Endothelial cell of umbilical vein (primary cell): ENCODE results near the gene FILIP1. TPM values are rescaled to one million over a fixed set of nuclear protein-coding genes. Genes with fewer than 3 reads are reported as not detected.

Experiments used
- BruUV-seq: library from RNA; stranded (reverse); fragments of 400-500 nt; replicated peaks from 2 replicates; lab custom pipeline; 2021; lab: Mats Ljungman, UMichigan
- CTCF ChIA-PET: fragments of 300-600, 350-600 bp; sonication (Branson Sonifier 250); formaldehyde crosslinking; loops from one replicate; lab custom pipeline; 2021; ENCODE audit warnings: antibody characterized with exemption, inconsistent platforms; lab: Charles Lee
- POLR2A ChIA-PET: fragments of 300-600, 350-600 bp; sonication (Branson Sonifier 250); formaldehyde crosslinking; loops from one replicate; lab custom pipeline; 2021; ENCODE audit warnings: antibody characterized with exemption, inconsistent platforms; lab: Charles Lee
- DNase-seq: peaks from one replicate; pipeline ENCODE4 v3.0.0-alpha.2; 2011; ENCODE audit warnings: low read depth, low spot score
- FAIRE-seq: peaks from 2 replicates; lab custom pipeline; 2011; peaks lifted over from hg19 to GRCh38; lab: Jason Lieb, UNC
- H2AFZ ChIP-seq: 2 replicates; pipeline ENCODE4 v1.6.0; 2012; ENCODE audit warnings: low read depth, low read length, control low read depth, inconsistent platforms
- H3K27ac ChIP-seq: 2 replicates; pipeline ENCODE4 v1.5.1; 2011; ENCODE audit warnings: low read depth, mild to moderate bottlenecking, control low read depth, low read length, moderate library complexity; ENCODE audit not compliant: insufficient read depth
- H3K27me3 ChIP-seq, 2 experiments: 2 replicates each; pipeline versions ENCODE4 v1.6.0 to v1.6.1; 2011; ENCODE audit warnings: low read length in 2 of 2, mixed read lengths in 1 of 2; ENCODE audit not compliant: control insufficient read depth in 2 of 2, insufficient read depth in 2 of 2
- H3K36me3 ChIP-seq, 2 experiments: 2 replicates in 1 of 2; 3 replicates in 1 of 2; pipeline ENCODE4 v1.5.1; 2011; ENCODE audit warnings: low read length in 2 of 2, mild to moderate bottlenecking in 1 of 2, moderate library complexity in 1 of 2; ENCODE audit not compliant: control insufficient read depth in 2 of 2, insufficient read depth in 2 of 2; ENCODE audit errors: extremely low read depth in 1 of 2
- H3K4me1 ChIP-seq: 3 replicates; pipeline ENCODE4 v1.5.1; 2011; ENCODE audit warnings: mild to moderate bottlenecking, low read length; ENCODE audit not compliant: control insufficient read depth, insufficient read depth; ENCODE audit errors: extremely low read depth
- H3K4me2 ChIP-seq: 2 replicates; pipeline ENCODE4 v1.6.1; 2011; ENCODE audit warnings: low read length, control low read depth, mixed read lengths; ENCODE audit not compliant: insufficient read depth
- H3K4me3 ChIP-seq, 3 experiments: fragments of 200-600 bp in 1 of 3; sonication (generic), shearing (Covaris generic) in 1 of 3; replicated peaks in 1 of 3; 2 replicates each; pipeline ENCODE4 v1.5.1; 2011 to 2016; ENCODE audit warnings: control low read depth in 3 of 3, low read length in 3 of 3, mild to moderate bottlenecking in 2 of 3, inconsistent platforms in 1 of 3, low read depth in 1 of 3, moderate library complexity in 1 of 3; ENCODE audit not compliant: insufficient read depth in 1 of 3
- H3K79me2 ChIP-seq: 2 replicates; pipeline ENCODE4 v1.6.0; 2012; ENCODE audit warnings: low read length, inconsistent platforms; ENCODE audit not compliant: control insufficient read depth, insufficient read depth
- H3K9ac ChIP-seq: replicated peaks from 2 replicates; pipeline ENCODE3; 2011; ENCODE audit warnings: low read length, control low read depth; ENCODE audit not compliant: insufficient read depth; ENCODE audit errors: extremely low read depth
- H3K9me1 ChIP-seq: replicated peaks from 3 replicates; pipeline ENCODE4 v1.6.0; 2011; ENCODE audit warnings: mild to moderate bottlenecking, low read length; ENCODE audit not compliant: control insufficient read depth, insufficient read depth; ENCODE audit errors: extremely low read depth
- H3K9me3 ChIP-seq: replicated peaks from 2 replicates; pipeline ENCODE4 v1.5.1; 2012; ENCODE audit warnings: low read length, inconsistent platforms; ENCODE audit not compliant: control insufficient read depth, insufficient read depth
- H4K20me1 ChIP-seq: replicated peaks from 2 replicates; pipeline ENCODE3; 2011; ENCODE audit warnings: mild to moderate bottlenecking, low read length; ENCODE audit not compliant: control insufficient read depth, insufficient read depth; ENCODE audit errors: extremely low read depth
- EZH2 ChIP-seq: IDR thresholded peaks from 2 replicates; pipeline ENCODE4 v1.6.1; 2012; ENCODE audit warnings: borderline replicate concordance, low read depth, mild to moderate bottlenecking, moderate library complexity, low read length, inconsistent platforms; ENCODE audit not compliant: severe bottlenecking
- FOS ChIP-seq: IDR thresholded peaks from 2 replicates; pipeline ENCODE4 v1.6.1; 2011; ENCODE audit warnings: mild to moderate bottlenecking, low read length, moderate library complexity, borderline replicate concordance; ENCODE audit not compliant: insufficient read depth
- JUN ChIP-seq: IDR thresholded peaks from 2 replicates; pipeline ENCODE4 v1.6.1; 2011; ENCODE audit warnings: borderline replicate concordance, low read depth; ENCODE audit not compliant: insufficient read length, insufficient read depth
- dilution Hi-C: fragments of 300-500 bp; cut with MboI; formaldehyde crosslinking; loops from one replicate; pipeline ENCODE4 v1.15.0; 2019; ENCODE audit warnings: low sequenced_read_pairs; ENCODE audit not compliant: extremely low pct_ligation_motif_present
- intact Hi-C: fragments of 100-400 bp; cut with micrococcal nuclease; formaldehyde crosslinking; loops from one replicate; pipeline ENCODE4 v1.10.0; 2022
- polyA plus RNA-seq, 4 experiments: library from polyadenylated mRNA; depleted of rRNA in 3 of 4; stranded (reverse) in 3 of 4; unstranded in 1 of 4; fragments of >200 nt; gene quantifications; 2 replicates each; pipeline versions ENCODE4 v1.2.1 to v1.2.3, GENCODE V29; 2011 to 2012; ENCODE audit warnings: missing spikeins in 1 of 4
- total RNA-seq: library from RNA; stranded (reverse); gene quantifications from 2 replicates; pipeline ENCODE4 v1.2.3, GENCODE V29; 2021
- TF ChIP-seq, protein P1 (sequence below), 2 donors: IDR thresholded peaks; 1 replicate in 1 of 2; 2 replicates in 1 of 2; pipeline ENCODE4 v1.5.1; 2011; ENCODE audit warnings: low read length in 2 of 2, mild to moderate bottlenecking in 2 of 2, moderate library complexity in 2 of 2, control low read depth in 1 of 2, inconsistent platforms in 1 of 2, low read depth in 1 of 2; ENCODE audit not compliant: insufficient read depth in 1 of 2; ENCODE audit errors: extremely low read depth in 1 of 2
- TF ChIP-seq, protein P2 (sequence below): IDR thresholded peaks from 2 replicates; pipeline ENCODE4 v1.6.1; 2011; ENCODE audit not compliant: insufficient read depth, insufficient read length

The FILIP1 gene
- total and polyA plus RNA-seq, 2 donors (not counting 3 experiments of a cell fraction or from before 2014, with no cell fraction given): 2.8 to 13.7 TPM

DNA sequence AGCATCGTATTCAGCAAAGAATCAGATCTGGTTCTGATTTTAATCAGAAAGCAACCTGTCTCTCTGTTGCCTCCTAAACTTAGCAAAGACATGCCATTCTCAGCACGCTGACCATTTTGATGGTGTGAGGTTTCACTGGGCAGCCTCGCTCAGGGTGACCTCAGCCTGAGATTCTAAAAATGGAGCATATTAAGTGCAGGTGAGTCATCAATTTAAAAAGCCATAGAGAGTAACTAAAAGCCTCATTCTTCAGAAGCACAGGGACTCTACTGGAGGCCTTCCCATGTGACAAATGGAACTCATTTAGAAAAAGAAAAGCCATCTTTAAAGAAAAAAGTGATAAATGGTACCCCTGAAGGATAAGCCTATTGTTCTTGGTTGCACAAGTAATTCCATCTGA, 91.3 kb downstream of the FILIP1 start:
- DNase-seq: peak; percentile 59
- H3K79me2 ChIP-seq: no peaks in the 10 kb centered on the region
- ChIA-PET CTCF (no interaction called here), POLR2A (no interaction called here)
- no peaks in the 10 kb centered on the region for H3K36me3 ChIP-seq
- H3K4me1 ChIP-seq: peaks cover 19% of the 10 kb centered on the region
- H3K27ac ChIP-seq: no peak overlapping the region
- intact Hi-C loops: no loop called here
- dilution Hi-C loops: no loop called here
- no peak for FAIRE-seq
- H3K27me3 ChIP-seq: no peaks in the 10 kb centered on the region
- TF ChIP-seq, protein P1, sequence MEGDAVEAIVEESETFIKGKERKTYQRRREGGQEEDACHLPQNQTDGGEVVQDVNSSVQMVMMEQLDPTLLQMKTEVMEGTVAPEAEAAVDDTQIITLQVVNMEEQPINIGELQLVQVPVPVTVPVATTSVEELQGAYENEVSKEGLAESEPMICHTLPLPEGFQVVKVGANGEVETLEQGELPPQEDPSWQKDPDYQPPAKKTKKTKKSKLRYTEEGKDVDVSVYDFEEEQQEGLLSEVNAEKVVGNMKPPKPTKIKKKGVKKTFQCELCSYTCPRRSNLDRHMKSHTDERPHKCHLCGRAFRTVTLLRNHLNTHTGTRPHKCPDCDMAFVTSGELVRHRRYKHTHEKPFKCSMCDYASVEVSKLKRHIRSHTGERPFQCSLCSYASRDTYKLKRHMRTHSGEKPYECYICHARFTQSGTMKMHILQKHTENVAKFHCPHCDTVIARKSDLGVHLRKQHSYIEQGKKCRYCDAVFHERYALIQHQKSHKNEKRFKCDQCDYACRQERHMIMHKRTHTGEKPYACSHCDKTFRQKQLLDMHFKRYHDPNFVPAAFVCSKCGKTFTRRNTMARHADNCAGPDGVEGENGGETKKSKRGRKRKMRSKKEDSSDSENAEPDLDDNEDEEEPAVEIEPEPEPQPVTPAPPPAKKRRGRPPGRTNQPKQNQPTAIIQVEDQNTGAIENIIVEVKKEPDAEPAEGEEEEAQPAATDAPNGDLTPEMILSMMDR (IDR thresholded peaks at IDR 0.05; ENCODE audit: extremely low read depth in 1 of 2, insufficient read depth in 1 of 2, low read depth in 1 of 2, low read length in 2 of 2): no peak
- peak; percentile 32 for TF ChIP-seq FOS
- H3K9me1 ChIP-seq: no peaks in the 10 kb centered on the region
- no TSS peak for BruUV-seq
- H3K4me2 ChIP-seq: no peak overlapping the region
- no peaks in the 10 kb centered on the region for H3K9me3 ChIP-seq
- no peak overlapping the region for H3K9ac ChIP-seq
- no peak overlapping the region for H3K4me3 ChIP-seq
- H4K20me1 ChIP-seq: no peaks in the 10 kb centered on the region
- H2AFZ ChIP-seq: no peak overlapping the region

DNA sequence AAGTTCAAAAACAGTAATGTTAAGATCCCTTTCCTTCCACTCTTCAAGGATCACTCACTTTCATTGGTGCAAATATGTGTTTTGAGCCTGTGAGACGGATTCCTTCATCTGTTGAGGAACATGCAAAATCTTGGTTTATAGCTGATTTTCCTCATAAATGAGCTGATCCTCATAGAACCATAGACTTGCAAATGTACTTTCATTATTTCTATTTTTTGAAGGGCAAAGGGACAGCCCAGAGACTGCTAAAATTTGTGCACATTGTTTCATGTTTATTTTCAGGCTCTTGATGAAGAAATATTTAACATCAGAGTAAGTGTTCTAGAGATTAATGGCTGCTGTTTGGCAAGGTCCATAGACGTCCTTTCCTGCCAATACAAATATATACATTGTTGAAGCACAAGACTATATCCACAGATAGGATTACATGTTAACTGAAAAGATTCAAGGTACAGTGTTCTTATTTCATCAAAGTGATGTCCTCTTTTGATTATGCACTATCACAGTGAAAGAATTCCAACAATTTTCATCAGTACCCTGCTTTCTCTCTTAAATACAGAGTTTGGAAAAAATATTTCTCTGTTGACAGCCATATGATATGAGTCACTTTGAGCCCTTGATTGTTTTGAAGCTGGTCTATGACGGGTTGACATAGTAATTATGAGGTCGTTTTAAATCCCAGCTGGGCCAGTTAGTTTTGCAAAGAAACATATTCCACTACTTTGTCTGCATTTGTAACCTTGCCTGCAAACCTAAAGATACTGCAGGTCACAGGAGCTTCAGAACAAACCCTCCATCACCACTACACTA, 95.7 kb downstream of the FILIP1 start:
- Histone ChIP-seq H3K4me2 (no peak overlapping the region), H3K36me3 (no peaks in the 10 kb centered on the region), H4K20me1 (no peaks in the 10 kb centered on the region), H3K79me2 (no peaks in the 10 kb centered on the region), H3K4me3 (no peak overlapping the region), H3K27ac (peak overlapping the region; percentile 20), H2AFZ (peak overlapping the region; percentile 3), H3K9me1 (no peaks in the 10 kb centered on the region), H3K9ac (no peak overlapping the region), H3K4me1 (peaks cover 19% of the 10 kb centered on the region), H3K9me3 (no peaks in the 10 kb centered on the region), H3K27me3 (no peaks in the 10 kb centered on the region)
- ChIA-PET POLR2A (no interaction called here), CTCF (interaction anchor here (1.0 to 1.2 kb wide), 2 partner anchors 15 to 126 kb away, joined by 3 read pairs; no protein-coding TSS in a partner anchor)
- intact Hi-C loops (no loop called here), dilution Hi-C loops (no loop called here)
- DNase-seq (peak; percentile 84), FAIRE-seq (peak; percentile 15)
- no TSS peak for BruUV-seq
- TF ChIP-seq, protein P2, sequence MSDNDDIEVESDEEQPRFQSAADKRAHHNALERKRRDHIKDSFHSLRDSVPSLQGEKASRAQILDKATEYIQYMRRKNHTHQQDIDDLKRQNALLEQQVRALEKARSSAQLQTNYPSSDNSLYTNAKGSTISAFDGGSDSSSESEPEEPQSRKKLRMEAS: no peak
- TF ChIP-seq EZH2 (no peak), JUN (peak; percentile 77)
